HEK293 (cell line): ENCODE data around the gene FMN1.

Experiments
- CTCF ChIA-PET: fragments of 350-600 bp; formaldehyde crosslinking; extraction: SDS; loops from one replicate; lab custom pipeline; 2021; ENCODE audit warnings: antibody characterized with exemption; lab: Yijun Ruan, JAX
- POLR2A ChIA-PET: fragments of 300-600 bp; formaldehyde crosslinking; extraction: SDS; loops from one replicate; lab custom pipeline; 2020; ENCODE audit warnings: antibody characterized with exemption, inconsistent platforms; lab: Yijun Ruan, JAX
- H3K27ac ChIP-seq: fragments of 200-500 bp; sonication (Bioruptor generic); 2 replicates; pipeline ENCODE4 v1.5.1; 2014; ENCODE audit warnings: low read depth, low read length, control low read depth, inconsistent platforms; ENCODE audit errors: extremely low read depth
- H3K36me3 ChIP-seq, 2 experiments: fragments of 200-500 bp in 1 of 2; sonication (Bioruptor generic) in 1 of 2; 1 replicate in 1 of 2; 2 replicates in 1 of 2; pipeline ENCODE4 v1.5.1; 2014 to 2017; ENCODE audit warnings: inconsistent platforms in 2 of 2, low read length in 2 of 2; ENCODE audit not compliant: control insufficient read depth in 2 of 2, insufficient read depth in 1 of 2
- H3K4me1 ChIP-seq: fragments of 200-500 bp; sonication (Bioruptor generic); 2 replicates; pipeline ENCODE4 v1.5.1; 2014; ENCODE audit warnings: mild to moderate bottlenecking, low read length, inconsistent platforms; ENCODE audit not compliant: control insufficient read depth, insufficient read depth
- H3K4me3 ChIP-seq: 2 replicates; pipeline ENCODE4 v1.5.1; 2011; ENCODE audit warnings: low read depth, mild to moderate bottlenecking, control low read depth, low read length, moderate library complexity
- H3K9me3 ChIP-seq: fragments of 200-500 bp; sonication (Bioruptor generic); 2 replicates; pipeline ENCODE4 v1.5.1; 2014; ENCODE audit warnings: low read depth, low read length, inconsistent platforms; ENCODE audit not compliant: control insufficient read depth, insufficient read depth
- CTCF ChIP-seq: fragments of 450-650 bp; formaldehyde crosslinking; IDR thresholded peaks from 2 replicates; pipeline ENCODE4 v1.5.1; 2016; ENCODE audit warnings: missing biosample characterization, missing genetic modification characterization
- HOXC10 ChIP-seq: sonication (generic); formaldehyde crosslinking; IDR thresholded peaks from 2 replicates; pipeline ENCODE4 v1.8.1; 2023; ENCODE audit warnings: mild to moderate bottlenecking, missing genetic modification reagents
- IKZF3 ChIP-seq: fragments of 450-650 bp; IDR thresholded peaks from 2 replicates; pipeline ENCODE4 v1.5.0; 2018; ENCODE audit warnings: missing biosample characterization, mild to moderate bottlenecking, missing genetic modification characterization, moderate library complexity
- MZF1 ChIP-seq: fragments of 450-650 bp; formaldehyde crosslinking; IDR thresholded peaks from 2 replicates; pipeline ENCODE4 v1.5.1; 2017; ENCODE audit warnings: missing biosample characterization, missing genetic modification characterization, borderline replicate concordance
- OSR2 ChIP-seq: fragments of 450-650 bp; formaldehyde crosslinking; IDR thresholded peaks from 2 replicates; pipeline ENCODE4 v1.5.1; 2016; ENCODE audit warnings: missing biosample characterization, missing genetic modification characterization
- SALL2 ChIP-seq: fragments of 450-650 bp; formaldehyde crosslinking; IDR thresholded peaks from 2 replicates; pipeline ENCODE4 v1.5.0; 2017; ENCODE audit warnings: missing biosample characterization, mild to moderate bottlenecking, missing genetic modification characterization, borderline replicate concordance
- SETDB1 ChIP-seq: IDR thresholded peaks from one replicate; pipeline ENCODE4 v1.6.1; 2017; ENCODE audit warnings: mild to moderate bottlenecking, low read length, moderate library complexity, mixed read lengths; ENCODE audit not compliant: insufficient read length
- YY1 ChIP-seq: fragments of 450-650 bp; formaldehyde crosslinking; IDR thresholded peaks from 2 replicates; pipeline ENCODE4 v1.5.1; 2018; ENCODE audit warnings: missing biosample characterization, missing genetic modification characterization
- ZBTB11 ChIP-seq: fragments of 450-650 bp; formaldehyde crosslinking; conservative IDR thresholded peaks from 2 replicates; pipeline ENCODE4 v1.5.1; 2016; ENCODE audit warnings: low read depth, missing biosample characterization, missing genetic modification characterization
- ZFP41 ChIP-seq: fragments of 450-650 bp; formaldehyde crosslinking; IDR thresholded peaks from 2 replicates; pipeline ENCODE4 v1.5.1; 2016; ENCODE audit warnings: missing biosample characterization, missing genetic modification characterization, borderline replicate concordance
- ZNF112 ChIP-seq: fragments of 450-650 bp; formaldehyde crosslinking; IDR thresholded peaks from 2 replicates; pipeline ENCODE4 v1.5.0; 2017; ENCODE audit warnings: missing biosample characterization, missing genetic modification characterization
- ZNF121 ChIP-seq: fragments of 450-650 bp; formaldehyde crosslinking; IDR thresholded peaks from 2 replicates; pipeline ENCODE4 v1.5.1; 2016; ENCODE audit warnings: missing biosample characterization, missing genetic modification characterization
- ZNF174 ChIP-seq: fragments of 450-650 bp; formaldehyde crosslinking; IDR thresholded peaks from 2 replicates; pipeline ENCODE4 v1.5.0; 2017; ENCODE audit warnings: missing biosample characterization, mild to moderate bottlenecking, missing genetic modification characterization
- ZNF175 ChIP-seq: fragments of 450-650 bp; formaldehyde crosslinking; IDR thresholded peaks from 2 replicates; pipeline ENCODE4 v1.5.1; 2016; ENCODE audit warnings: missing biosample characterization, missing genetic modification characterization
- ZNF214 ChIP-seq: fragments of 450-650 bp; formaldehyde crosslinking; IDR thresholded peaks from 2 replicates; pipeline ENCODE4 v1.5.1; 2017; ENCODE audit warnings: missing biosample characterization, mild to moderate bottlenecking, missing genetic modification characterization, borderline replicate concordance
- ZNF362 ChIP-seq: fragments of 450-650 bp; formaldehyde crosslinking; IDR thresholded peaks from 2 replicates; pipeline ENCODE4 v1.5.1; 2016; ENCODE audit warnings: missing biosample characterization, missing genetic modification characterization
- ZNF366 ChIP-seq: fragments of 450-650 bp; formaldehyde crosslinking; conservative IDR thresholded peaks from 2 replicates; pipeline ENCODE4 v1.5.1; 2016; ENCODE audit warnings: missing biosample characterization, missing genetic modification characterization
- ZNF426 ChIP-seq: fragments of 450-650 bp; formaldehyde crosslinking; IDR thresholded peaks from 2 replicates; pipeline ENCODE4 v1.5.1; 2017; ENCODE audit warnings: missing biosample characterization, missing genetic modification characterization, mild to moderate bottlenecking, inconsistent platforms, moderate library complexity
- ZNF513 ChIP-seq: fragments of 450-650 bp; IDR thresholded peaks from 2 replicates; pipeline ENCODE4 v1.5.1; 2018; ENCODE audit warnings: missing biosample characterization, missing genetic modification characterization
- ZNF529 ChIP-seq: fragments of 450-650 bp; formaldehyde crosslinking; IDR thresholded peaks from 2 replicates; pipeline ENCODE4 v1.5.1; 2017; ENCODE audit warnings: missing genetic modification characterization, missing biosample characterization; ENCODE audit not compliant: insufficient replicate concordance
- ZNF585B ChIP-seq: fragments of 450-650 bp; formaldehyde crosslinking; IDR thresholded peaks from 2 replicates; pipeline ENCODE4 v1.5.1; 2016; ENCODE audit warnings: missing biosample characterization, missing genetic modification characterization
- ZNF610 ChIP-seq: fragments of 450-650 bp; formaldehyde crosslinking; IDR thresholded peaks from 2 replicates; pipeline ENCODE4 v1.5.1; 2016; ENCODE audit warnings: missing biosample characterization, missing genetic modification characterization, borderline replicate concordance
- ZNF621 ChIP-seq: fragments of 450-650 bp; formaldehyde crosslinking; IDR thresholded peaks from 2 replicates; pipeline ENCODE4 v1.5.1; 2017; ENCODE audit warnings: missing biosample characterization, missing genetic modification characterization
- ZNF664 ChIP-seq: fragments of 450-650 bp; formaldehyde crosslinking; IDR thresholded peaks from 2 replicates; pipeline ENCODE4 v1.5.1; 2016; ENCODE audit warnings: missing biosample characterization, missing genetic modification characterization
- ZNF792 ChIP-seq: fragments of 450-650 bp; formaldehyde crosslinking; IDR thresholded peaks from 2 replicates; pipeline ENCODE4 v1.5.1; 2016; ENCODE audit warnings: missing biosample characterization, missing genetic modification characterization
- ZSCAN16 ChIP-seq: fragments of 450-650 bp; formaldehyde crosslinking; IDR thresholded peaks from 2 replicates; pipeline ENCODE4 v1.5.1; 2016; ENCODE audit warnings: missing biosample characterization, missing genetic modification characterization
- ZSCAN18 ChIP-seq: fragments of 450-650 bp; formaldehyde crosslinking; IDR thresholded peaks from 2 replicates; pipeline ENCODE4 v1.5.1; 2016; ENCODE audit warnings: missing biosample characterization, missing genetic modification characterization
- ZSCAN23 ChIP-seq: fragments of 450-650 bp; formaldehyde crosslinking; IDR thresholded peaks from 2 replicates; pipeline ENCODE4 v1.5.1; 2016; ENCODE audit warnings: missing biosample characterization, missing genetic modification characterization
- ZSCAN30 ChIP-seq: fragments of 450-650 bp; IDR thresholded peaks from 2 replicates; pipeline ENCODE4 v1.5.1; 2018; ENCODE audit warnings: missing biosample characterization, mild to moderate bottlenecking, missing genetic modification characterization, moderate library complexity

The FMN1 gene

GRCh38 chr15:32893421-32893820 is 301.1 kb downstream of the FMN1 start:
- H3K9me3 ChIP-seq: no peaks in the 10 kb centered on the region
- CTCF ChIA-PET: interaction anchor here (1.1 kb wide), 1 partner anchor 15 kb away, joined by 3 read pairs; no protein-coding TSS in a partner anchor
- no peak overlapping the region for H3K4me3 ChIP-seq
- H3K36me3 ChIP-seq: no peaks in the 10 kb centered on the region
- no peak for TF ChIP-seq ZNF664 (tag by site-specific recombination)
- TF ChIP-seq OSR2 (tag by site-specific recombination): no peak
- no peak for TF ChIP-seq ZNF513 (tag by site-specific recombination)
- TF ChIP-seq ZSCAN23: no peak
- TF ChIP-seq CTCF (tag by site-specific recombination): no peak
- TF ChIP-seq ZNF174: no peak
- TF ChIP-seq IKZF3 (tag by site-specific recombination): no peak
- no peak for TF ChIP-seq ZNF112 (tag by site-specific recombination)
- TF ChIP-seq ZNF621 (tag by site-specific recombination): no peak
- no peak for TF ChIP-seq ZNF426
- TF ChIP-seq ZNF585B (tag by site-specific recombination): no peak
- TF ChIP-seq ZNF529 (tag by site-specific recombination): no peak
- no peak for TF ChIP-seq MZF1 (tag by site-specific recombination)
- TF ChIP-seq ZNF175 (tag by site-specific recombination): no peak
- no peak for TF ChIP-seq SETDB1
- TF ChIP-seq ZSCAN30: no peak
- TF ChIP-seq, all 188 proteins: peak for 0
- H3K4me1 ChIP-seq: no peaks in the 10 kb centered on the region
- no peak overlapping the region for H3K27ac ChIP-seq
- POLR2A ChIA-PET: no interaction called here

- Histone ChIP-seq H3K9me3 (no peaks in the 10 kb centered on the region), H3K4me3 (no peak overlapping the region), H3K4me1 (no peaks in the 10 kb centered on the region), H3K36me3 (no peaks in the 10 kb centered on the region), H3K27ac (no peak overlapping the region)
- ChIA-PET POLR2A (no interaction called here), CTCF (no interaction called here)
- TF ChIP-seq ZSCAN18 (tag by site-specific recombination): no peak
- no peak for TF ChIP-seq SALL2 (tag by site-specific recombination)
- no peak for TF ChIP-seq ZBTB11 (tag by site-specific recombination)
- TF ChIP-seq ZNF366 (tag by site-specific recombination): no peak
- TF ChIP-seq ZNF610 (tag by site-specific recombination): no peak
- no peak for TF ChIP-seq ZNF121 (tag by site-specific recombination)
- TF ChIP-seq ZFP41 (tag by site-specific recombination): no peak
- no peak for TF ChIP-seq ZSCAN16
- TF ChIP-seq ZNF362 (tag by site-specific recombination): no peak
- no peak for TF ChIP-seq YY1 (tag by site-specific recombination)
- no peak for TF ChIP-seq OSR2 (tag by site-specific recombination)
- TF ChIP-seq ZNF792 (tag by site-specific recombination): no peak
- no peak for TF ChIP-seq HOXC10
- TF ChIP-seq ZNF214: no peak
These were observed 305.3 kb downstream of the FMN1 start for GRCh38 chr15:32889214-32889613.
